HepG2 (cell line): ENCODE data around the gene C1GALT1. TPM values are rescaled to one million over a fixed set of nuclear protein-coding genes. Genes with fewer than 3 reads are reported as not detected.

Source experiments
- BRCA1 ChIP-seq: sonication (generic); formaldehyde crosslinking; IDR thresholded peaks from 2 replicates; pipeline ENCODE4 v1.4.0; 2020; ENCODE audit warnings: missing genetic modification reagents
- FOXO4 ChIP-seq: sonication (generic); formaldehyde crosslinking; conservative IDR thresholded peaks from 2 replicates; pipeline ENCODE4 v1.8.1; 2023; ENCODE audit warnings: missing genetic modification reagents
- ISL2 ChIP-seq: sonication (generic); formaldehyde crosslinking; IDR thresholded peaks from 2 replicates; pipeline ENCODE4 v1.5.0; 2020; ENCODE audit warnings: missing genetic modification reagents
- JDP2 ChIP-seq: sonication (generic); formaldehyde crosslinking; IDR thresholded peaks from 2 replicates; pipeline ENCODE4 v1.8.1; 2022; ENCODE audit warnings: missing genetic modification reagents, borderline replicate concordance
- NAIF1 ChIP-seq: sonication (generic); formaldehyde crosslinking; IDR thresholded peaks from 2 replicates; pipeline ENCODE4 v1.5.0; 2020; ENCODE audit warnings: mild to moderate bottlenecking, missing genetic modification reagents, borderline replicate concordance
- NFAT5 ChIP-seq: sonication (generic); formaldehyde crosslinking; IDR thresholded peaks from 2 replicates; pipeline ENCODE4 v1.4.0; 2020; ENCODE audit warnings: missing genetic modification reagents
- PATZ1 ChIP-seq: sonication (generic); formaldehyde crosslinking; IDR thresholded peaks from 2 replicates; pipeline ENCODE4 v1.4.0; 2020; ENCODE audit warnings: missing genetic modification reagents
- PAWR ChIP-seq: sonication (generic); formaldehyde crosslinking; IDR thresholded peaks from 2 replicates; pipeline ENCODE4 v1.4.0; 2020; ENCODE audit warnings: missing genetic modification reagents, mild to moderate bottlenecking, borderline replicate concordance
- RNF219 ChIP-seq: sonication (generic); formaldehyde crosslinking; IDR thresholded peaks from 2 replicates; pipeline ENCODE4 v1.5.0; 2020; ENCODE audit warnings: mild to moderate bottlenecking, missing genetic modification reagents
- SMARCE1 ChIP-seq: fragments of 450-650 bp; IDR thresholded peaks from 2 replicates; pipeline ENCODE4 v1.6.1; 2017; ENCODE audit warnings: borderline replicate concordance
- ZNF17 ChIP-seq: sonication (generic); formaldehyde crosslinking; IDR thresholded peaks from 2 replicates; pipeline ENCODE4 v1.5.0; 2020; ENCODE audit warnings: mild to moderate bottlenecking, missing genetic modification reagents
- ZNF292 ChIP-seq: sonication (generic); formaldehyde crosslinking; IDR thresholded peaks from 2 replicates; pipeline ENCODE4 v1.8.1; 2022; ENCODE audit warnings: mild to moderate bottlenecking, low read depth, missing genetic modification reagents, borderline replicate concordance
- ZNF746 ChIP-seq: sonication (generic); formaldehyde crosslinking; IDR thresholded peaks from 2 replicates; pipeline ENCODE4 v1.8.0; 2022; ENCODE audit warnings: mild to moderate bottlenecking, missing genetic modification reagents
- ZNF772 ChIP-seq: sonication (generic); formaldehyde crosslinking; IDR thresholded peaks from 2 replicates; pipeline ENCODE4 v1.5.0; 2020; ENCODE audit warnings: mild to moderate bottlenecking, missing genetic modification reagents
- ZNF850 ChIP-seq: sonication (generic); formaldehyde crosslinking; conservative IDR thresholded peaks from 2 replicates; pipeline ENCODE4 v1.9.0; 2021; ENCODE audit warnings: mild to moderate bottlenecking, missing genetic modification reagents
- ZSCAN20 ChIP-seq: sonication (generic); formaldehyde crosslinking; IDR thresholded peaks from 2 replicates; pipeline ENCODE4 v1.4.0; 2020; ENCODE audit warnings: missing genetic modification reagents, mild to moderate bottlenecking, borderline replicate concordance
- ZSCAN25 ChIP-seq: sonication (generic); formaldehyde crosslinking; IDR thresholded peaks from 2 replicates; pipeline ENCODE4 v1.8.0; 2022; ENCODE audit warnings: mild to moderate bottlenecking, missing genetic modification reagents
- polyA plus RNA-seq, 8 experiments: library from polyadenylated mRNA; depleted of rRNA in 3 of 8; stranded (reverse) in 7 of 8; unstranded in 1 of 8; fragments of >200 nt; fragmentation: Illumina TruSeq in 4 of 8; extraction: Trizol in 4 of 8; gene quantifications; 2 replicates each; pipeline versions ENCODE4 v1.2.1 to v1.2.3, GENCODE V29; 2011 to 2016; ENCODE audit warnings: low read depth in 4 of 8, missing spikeins in 1 of 8, mixed read lengths in 1 of 8; ENCODE audit not compliant: insufficient read depth in 1 of 8
- total RNA-seq, 5 experiments: library from RNA; depleted of rRNA; stranded (reverse); fragments of >200 nt; fragmentation: Illumina TruSeq; extraction: Trizol; gene quantifications; 2 replicates each; pipeline ENCODE4 v1.2.3, GENCODE V29; 2016; ENCODE audit warnings: low read depth in 1 of 5

Gene C1GALT1
- total and polyA plus RNA-seq, 2 of the 13 experiments (the other 11 are each of a cell fraction or from before 2014, with no cell fraction given) = 57.1 to 65.9 TPM

GRCh38 chr7:7148798-7149481 is 33.4 kb upstream of the C1GALT1 start (continued):
- TF ChIP-seq RNF219 (no peak), ISL2 (CRISPR knock-in tag) (no peak; the same call in 1 of the 2 replicates), ZNF850 (CRISPR knock-in tag) (no peak), PATZ1 (CRISPR knock-in tag) (0 out of 2 replicates have a peak, but pooled peaks have one; percentile 47), ZNF17 (CRISPR knock-in tag) (0 out of 2 replicates have a peak, but pooled peaks have one; percentile 43), ZNF746 (no peak), FOXO4 (CRISPR knock-in tag) (no peak), ZNF772 (CRISPR knock-in tag) (peak; percentile 43; the same call in 1 of the 2 replicates), ZNF292 (CRISPR knock-in tag) (no peak), BRCA1 (CRISPR knock-in tag) (no peak), NFAT5 (no peak), NAIF1 (CRISPR knock-in tag) (0 out of 2 replicates have a peak, but pooled peaks have one; percentile 39), PAWR (no peak), JDP2 (no peak), ZSCAN20 (CRISPR knock-in tag) (no peak), SMARCE1 (no peak), ZSCAN25 (CRISPR knock-in tag) (no peak)
